DND-41 (cell line): ENCODE measurements around the gene DDX17.

ENCODE experiments used
- ATAC-seq: fragments of 200-7000 bp; cut with Tn5 transposase; 3 replicates; pipeline ENCODE4 v1.9.1; 2021; ENCODE audit warnings: low read depth; ENCODE audit not compliant: insufficient read depth
- DNase-seq: peaks from one replicate; pipeline ENCODE4 v3.0.0-alpha.2; 2020
- H2AFZ ChIP-seq: 2 replicates; pipeline ENCODE4 v1.6.0; 2012; ENCODE audit warnings: low read depth, low read length
- H3K27ac ChIP-seq: 2 replicates; pipeline ENCODE4 v1.5.1; 2012; ENCODE audit warnings: low read length, inconsistent platforms
- H3K27me3 ChIP-seq: fragments of 200-600 bp; sonication (generic); 2 replicates; pipeline ENCODE4 v1.6.0; 2012; ENCODE audit warnings: low read length, mild to moderate bottlenecking, inconsistent platforms; ENCODE audit not compliant: insufficient read depth, poor library complexity
- H3K36me3 ChIP-seq: 2 replicates; pipeline ENCODE4 v1.5.1; 2012; ENCODE audit warnings: low read length, inconsistent platforms; ENCODE audit not compliant: insufficient read depth
- H3K4me1 ChIP-seq: 2 replicates; pipeline ENCODE4 v1.5.1; 2012; ENCODE audit warnings: mild to moderate bottlenecking, low read length; ENCODE audit not compliant: insufficient read depth
- H3K4me2 ChIP-seq: 2 replicates; pipeline ENCODE4 v1.6.0; 2012; ENCODE audit warnings: mild to moderate bottlenecking, moderate library complexity, low read length, inconsistent platforms; ENCODE audit not compliant: insufficient read depth
- H3K4me3 ChIP-seq, 2 experiments: fragments of 200-600 bp in 1 of 2; shearing (Covaris generic) in 1 of 2; 2 replicates each; pipeline ENCODE4 v1.5.1; 2012 to 2016; ENCODE audit warnings: inconsistent platforms in 2 of 2, low read length in 2 of 2, mild to moderate bottlenecking in 2 of 2, low read depth in 1 of 2, moderate library complexity in 1 of 2
- H3K79me2 ChIP-seq: 2 replicates; pipeline ENCODE4 v1.6.0; 2012; ENCODE audit warnings: low read length, inconsistent platforms; ENCODE audit not compliant: insufficient read depth
- H3K9ac ChIP-seq: 2 replicates; pipeline ENCODE4 v1.6.0; 2012; ENCODE audit warnings: low read depth, mild to moderate bottlenecking, inconsistent platforms, low read length, moderate library complexity
- H3K9me3 ChIP-seq: 2 replicates; pipeline ENCODE4 v1.5.1; 2012; ENCODE audit warnings: low read length, moderate library complexity, mild to moderate bottlenecking, inconsistent platforms; ENCODE audit not compliant: insufficient read depth, severe bottlenecking
- H4K20me1 ChIP-seq: 2 replicates; pipeline ENCODE4 v1.6.0; 2012; ENCODE audit warnings: low read length; ENCODE audit not compliant: insufficient read depth
- CTCF ChIP-seq: IDR thresholded peaks from 2 replicates; pipeline ENCODE4 v1.5.1; 2012; ENCODE audit warnings: borderline replicate concordance, low read length, moderate library complexity, mild to moderate bottlenecking; ENCODE audit not compliant: poor library complexity, severe bottlenecking; ENCODE audit errors: extremely low read depth
- EZH2 ChIP-seq: IDR thresholded peaks from 3 replicates; pipeline ENCODE4 v1.6.1; 2012; ENCODE audit warnings: borderline replicate concordance, low read depth, mild to moderate bottlenecking, moderate library complexity, low read length, inconsistent platforms; ENCODE audit not compliant: severe bottlenecking

The DDX17 gene

GRCh38 chr22:38504731-38505540 lies 1.2 kb downstream of the DDX17 start:
- Histone ChIP-seq H3K4me2 (peak overlapping the region; percentile 95), H3K9ac (peak overlapping the region; percentile 98), H3K4me1 (peaks cover 50% of the 10 kb centered on the region), H3K9me3 (no peaks in the 10 kb centered on the region), H3K36me3 (peaks cover 58% of the 10 kb centered on the region), H3K27ac (peak overlapping the region; percentile 99), H3K27me3 (no peaks in the 10 kb centered on the region), H3K4me3 (peak overlapping the region; percentile 75 to 88), H3K79me2 (peaks cover 65% of the 10 kb centered on the region), H2AFZ (no peak overlapping the region), H4K20me1 (peaks cover 47% of the 10 kb centered on the region)
- TF ChIP-seq EZH2 (no peak), CTCF (peak; percentile 3)
- ATAC-seq: no peak
- peak; percentile 65 for DNase-seq

GRCh38 chr22:38503021-38503420 lies 3.1 kb downstream of the DDX17 start:
- peak overlapping the region in 1 of 2 experiments; percentile 75; a peak in 1 of 4 replicates for H3K4me3 ChIP-seq
- no peak overlapping the region for H2AFZ ChIP-seq
- no peak overlapping the region for H3K27ac ChIP-seq
- ATAC-seq (no peak), DNase-seq (no peak)
- H3K4me1 ChIP-seq: peaks cover 60% of the 10 kb centered on the region
- H3K9ac ChIP-seq: no peak overlapping the region
- no peak for TF ChIP-seq EZH2
- no peak for TF ChIP-seq CTCF
- no peaks in the 10 kb centered on the region for H3K9me3 ChIP-seq
- H3K4me2 ChIP-seq: peak overlapping the region; percentile 95
- peaks cover 77% of the 10 kb centered on the region for H3K36me3 ChIP-seq
- H4K20me1 ChIP-seq: peaks cover 63% of the 10 kb centered on the region
- H3K27me3 ChIP-seq: no peaks in the 10 kb centered on the region
- peaks cover 84% of the 10 kb centered on the region for H3K79me2 ChIP-seq

GRCh38 chr22:38501797-38502672 lies 4.1 kb downstream of the DDX17 start:
- peak overlapping the region; percentile 95; the same call in 1 of the 2 replicates for H3K4me2 ChIP-seq
- peaks cover 60% of the 10 kb centered on the region for H3K4me1 ChIP-seq
- peak overlapping the region in 1 of 2 experiments; percentile 3; a peak in 1 of 4 replicates for H3K4me3 ChIP-seq
- DNase-seq: no peak
- no peak overlapping the region for H2AFZ ChIP-seq
- ATAC-seq: no peak
- H3K27ac ChIP-seq: no peak overlapping the region
- H3K79me2 ChIP-seq: peaks cover 92% of the 10 kb centered on the region
- H3K27me3 ChIP-seq: no peaks in the 10 kb centered on the region
- TF ChIP-seq CTCF: no peak
- TF ChIP-seq EZH2: no peak
- peaks cover 87% of the 10 kb centered on the region for H3K36me3 ChIP-seq
- H3K9ac ChIP-seq: no peak overlapping the region
- H4K20me1 ChIP-seq: peaks cover 73% of the 10 kb centered on the region
- no peaks in the 10 kb centered on the region for H3K9me3 ChIP-seq
